ENCODE measurements around the gene LY86.

Gene LY86

GRCh38 chr6:6588064-6588923 lies at the start of gene LY86:
TSS of gene LY86 (plus strand) at chr6:6588720. CDS start at chr6:6588735, 15 bp downstream.
- peak; percentile 25 for DNase-seq

- DNase-seq, result no peak
Observed at GRCh38 chr6:6539036-6539435, 49.5 kb upstream of the LY86 start.

GRCh38 chr6:6542357-6542756 lies 46.2 kb upstream of the LY86 start:
- DNase-seq, result no peak

GRCh38 chr6:6543181-6543879 lies 45.2 kb upstream of the LY86 start:
- DNase-seq, result no peak

- no peak for DNase-seq
Observed at GRCh38 chr6:6545616-6546317, 42.8 kb upstream of the LY86 start.

- DNase-seq, result peak; percentile 9
Observed at GRCh38 chr6:6546318-6547109, 42.0 kb upstream of the LY86 start.

GRCh38 chr6:6547110-6547879 lies 41.2 kb upstream of the LY86 start:
- DNase-seq, result peak; percentile 86

GRCh38 chr6:6556161-6556737 lies 32.3 kb upstream of the LY86 start:
- DNase-seq, result no peak

- peak; percentile 64 for DNase-seq
Observed at GRCh38 chr6:6556738-6557503, 31.6 kb upstream of the LY86 start.

- DNase-seq, result no peak
Observed at GRCh38 chr6:6557504-6557839, 31.0 kb upstream of the LY86 start.

GRCh38 chr6:6557886-6558285 lies 30.6 kb upstream of the LY86 start:
- no peak for DNase-seq

GRCh38 chr6:6559994-6560570 lies 28.4 kb upstream of the LY86 start:
- DNase-seq, result no peak

GRCh38 chr6:6560909-6561308 lies 27.6 kb upstream of the LY86 start:
- DNase-seq, result no peak

GRCh38 chr6:6564154-6564553 lies 24.4 kb upstream of the LY86 start:
- DNase-seq, result no peak

GRCh38 chr6:6565069-6565468 lies 23.5 kb upstream of the LY86 start:
- DNase-seq, result no peak

- DNase-seq, result no peak
Observed at GRCh38 chr6:6565488-6565887, 23.0 kb upstream of the LY86 start.

GRCh38 chr6:6566766-6567165 lies 21.8 kb upstream of the LY86 start:
- no peak for DNase-seq

GRCh38 chr6:6569096-6569810 lies 19.3 kb upstream of the LY86 start:
- DNase-seq, result no peak

GRCh38 chr6:6569811-6570164 lies 18.7 kb upstream of the LY86 start:
- no peak for DNase-seq
